ENCODE measurements around the gene NRG3.

DNA sequence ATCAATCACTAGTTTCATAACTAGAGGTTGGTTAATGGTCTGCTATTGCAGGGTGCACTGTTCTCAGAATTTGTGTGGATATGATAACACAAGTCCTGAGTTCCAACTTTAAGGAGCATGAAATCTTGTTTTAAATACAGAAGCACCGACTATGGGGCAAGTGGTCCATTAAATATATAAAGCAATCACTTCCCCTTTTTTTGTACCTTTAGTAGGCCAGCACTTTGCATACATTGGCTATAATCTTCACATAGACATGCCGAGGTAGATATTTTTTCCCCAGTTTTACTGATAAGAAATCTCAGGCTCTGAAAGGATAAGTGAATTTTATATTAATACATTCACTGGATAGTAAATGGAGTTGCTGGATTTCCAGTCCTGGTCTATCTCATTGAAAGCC is 286.3 kb downstream of the NRG3 start:
- TF ChIP-seq, protein P1, sequence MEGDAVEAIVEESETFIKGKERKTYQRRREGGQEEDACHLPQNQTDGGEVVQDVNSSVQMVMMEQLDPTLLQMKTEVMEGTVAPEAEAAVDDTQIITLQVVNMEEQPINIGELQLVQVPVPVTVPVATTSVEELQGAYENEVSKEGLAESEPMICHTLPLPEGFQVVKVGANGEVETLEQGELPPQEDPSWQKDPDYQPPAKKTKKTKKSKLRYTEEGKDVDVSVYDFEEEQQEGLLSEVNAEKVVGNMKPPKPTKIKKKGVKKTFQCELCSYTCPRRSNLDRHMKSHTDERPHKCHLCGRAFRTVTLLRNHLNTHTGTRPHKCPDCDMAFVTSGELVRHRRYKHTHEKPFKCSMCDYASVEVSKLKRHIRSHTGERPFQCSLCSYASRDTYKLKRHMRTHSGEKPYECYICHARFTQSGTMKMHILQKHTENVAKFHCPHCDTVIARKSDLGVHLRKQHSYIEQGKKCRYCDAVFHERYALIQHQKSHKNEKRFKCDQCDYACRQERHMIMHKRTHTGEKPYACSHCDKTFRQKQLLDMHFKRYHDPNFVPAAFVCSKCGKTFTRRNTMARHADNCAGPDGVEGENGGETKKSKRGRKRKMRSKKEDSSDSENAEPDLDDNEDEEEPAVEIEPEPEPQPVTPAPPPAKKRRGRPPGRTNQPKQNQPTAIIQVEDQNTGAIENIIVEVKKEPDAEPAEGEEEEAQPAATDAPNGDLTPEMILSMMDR (IDR thresholded peaks at IDR 0.05), result no peak
- no peak for TF ChIP-seq POLR2A (IDR thresholded peaks at IDR 0.05)
